Activated CD4-positive, alpha-beta T cell treated with anti-CD3 and anti-CD28 coated beads, Interleukin-2, Interleukin-4, amounts not matched to agents 100 ng/mL and 50 ng/mL, durations not matched to agents 16 hours and 8 hours (primary cell): ENCODE data around the gene PSAP.

Experiments
- DNase-seq: peaks from one replicate; pipeline ENCODE4 v3.0.0-alpha.2; 2020; ENCODE audit warnings: low spot score

PSAP gene

DNA sequence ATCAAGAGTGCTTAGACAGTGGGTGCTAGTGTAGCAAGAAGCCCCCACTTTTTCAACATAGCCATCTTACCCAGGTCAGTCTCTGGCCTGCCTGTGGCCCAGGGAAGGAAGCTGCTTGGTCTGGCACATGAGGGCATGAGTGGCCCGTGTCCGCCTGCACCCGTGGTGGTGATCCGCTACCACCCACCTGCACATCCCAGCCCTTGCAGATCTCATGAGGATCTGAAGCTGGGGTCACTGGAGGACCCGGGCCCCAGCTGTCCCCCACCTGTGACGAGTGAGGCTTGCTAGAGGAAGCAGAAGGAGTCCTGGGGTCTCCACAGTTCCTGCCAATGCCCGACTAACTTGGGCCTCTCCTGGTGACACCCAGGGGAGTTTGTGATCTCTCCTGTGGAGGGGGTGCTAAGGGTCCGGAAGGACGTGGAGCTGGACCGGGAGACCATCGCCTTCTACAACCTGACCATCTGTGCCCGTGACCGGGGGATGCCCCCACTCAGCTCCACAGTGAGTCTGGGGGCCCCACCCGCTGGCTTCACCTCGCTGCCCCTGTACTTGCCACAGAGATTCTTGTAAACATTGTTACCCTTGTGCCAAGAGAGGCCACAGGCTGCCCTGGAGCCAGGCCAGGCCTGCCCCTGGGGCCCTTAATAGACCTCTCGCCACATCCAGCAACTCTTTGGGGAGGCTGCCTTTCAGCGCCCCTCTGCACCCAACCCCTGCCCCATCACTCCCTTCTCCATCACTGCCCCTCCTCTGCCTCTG lies 67.0 kb downstream of the PSAP start:
- DNase-seq = no peak

DNA sequence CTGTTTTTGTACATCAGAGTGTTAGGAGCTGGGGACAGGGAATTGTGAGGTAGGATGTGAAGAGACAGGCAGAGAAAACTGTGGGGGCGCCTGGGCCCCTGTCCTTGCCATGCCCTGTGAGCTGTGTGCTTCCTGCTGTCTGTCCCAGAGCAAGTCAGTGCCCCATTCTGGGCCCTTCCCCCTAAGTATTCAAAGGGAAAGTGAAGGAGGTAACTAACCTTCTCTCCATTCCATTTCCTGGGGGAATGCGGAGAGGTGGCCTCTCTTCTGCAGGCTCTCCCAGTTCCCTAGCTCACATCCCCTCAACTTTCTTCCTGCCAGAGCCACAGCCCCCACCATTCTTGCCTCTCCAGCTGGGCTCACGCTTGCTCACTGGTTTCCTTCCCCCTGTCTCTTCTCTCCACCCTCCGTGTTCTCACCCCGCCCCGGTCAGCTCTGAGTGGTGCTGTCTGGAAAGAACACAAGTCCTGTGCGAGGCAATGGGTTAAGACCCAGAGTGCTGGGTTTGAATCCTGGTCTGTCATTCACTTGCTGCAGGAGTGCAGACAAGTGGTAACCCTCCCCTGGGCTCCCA lies 68.0 kb downstream of the PSAP start:
- no peak for DNase-seq

DNA sequence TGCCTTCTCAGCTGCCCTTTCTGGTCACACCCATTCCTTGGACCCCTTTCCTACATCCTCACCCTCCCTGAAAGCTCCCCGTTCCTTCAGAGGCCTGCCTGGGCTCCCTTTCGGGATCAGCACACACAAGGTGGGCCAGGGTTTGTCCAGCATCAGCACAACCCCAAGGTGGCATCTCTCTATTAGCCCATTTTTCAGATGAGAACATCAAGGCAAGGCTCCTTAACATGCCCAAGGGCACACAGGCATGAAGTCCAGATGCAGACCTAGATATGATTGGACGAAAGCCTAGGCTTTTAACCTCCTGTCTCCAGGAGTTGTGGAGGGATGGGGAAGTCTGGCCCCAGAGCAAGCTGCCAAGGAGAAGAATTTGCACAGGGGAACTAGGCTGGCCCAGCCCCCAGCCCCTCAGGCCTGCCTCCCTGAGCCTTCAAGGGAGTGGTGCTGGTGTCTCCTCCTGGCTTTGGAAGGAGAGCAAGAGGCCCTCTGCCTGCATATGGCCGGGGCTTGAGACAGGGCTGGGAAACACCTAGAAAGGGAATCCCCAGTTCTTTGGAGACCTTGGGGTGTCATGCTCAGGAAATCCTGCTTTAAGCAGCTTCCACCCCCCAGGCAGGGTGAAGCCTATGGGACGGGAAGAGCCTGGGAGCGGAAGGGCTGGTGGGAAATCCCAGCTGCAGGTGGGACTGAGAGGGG lies 68.7 kb downstream of the PSAP start:
- DNase-seq = no peak

DNA sequence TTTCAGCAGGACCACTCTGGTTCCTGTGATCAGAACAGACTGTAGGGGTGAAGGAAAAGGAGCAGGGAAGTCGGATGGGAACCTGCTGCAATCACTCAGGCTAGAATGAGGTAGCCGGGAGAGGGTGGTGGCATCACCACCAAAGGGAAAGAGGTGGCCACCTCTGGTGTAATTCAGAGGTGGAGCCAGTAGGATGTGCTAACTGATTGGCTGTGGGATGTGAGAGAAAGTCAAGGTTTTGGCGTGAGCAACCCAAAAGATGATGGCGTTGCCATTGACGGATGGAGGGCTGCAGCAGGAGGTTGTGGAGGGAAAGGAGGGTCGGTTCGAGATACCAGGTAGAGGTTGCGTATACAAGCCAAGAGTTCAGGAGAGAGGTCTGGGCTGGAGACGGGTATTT lies 70.3 kb downstream of the PSAP start:
- DNase-seq = no peak

DNA sequence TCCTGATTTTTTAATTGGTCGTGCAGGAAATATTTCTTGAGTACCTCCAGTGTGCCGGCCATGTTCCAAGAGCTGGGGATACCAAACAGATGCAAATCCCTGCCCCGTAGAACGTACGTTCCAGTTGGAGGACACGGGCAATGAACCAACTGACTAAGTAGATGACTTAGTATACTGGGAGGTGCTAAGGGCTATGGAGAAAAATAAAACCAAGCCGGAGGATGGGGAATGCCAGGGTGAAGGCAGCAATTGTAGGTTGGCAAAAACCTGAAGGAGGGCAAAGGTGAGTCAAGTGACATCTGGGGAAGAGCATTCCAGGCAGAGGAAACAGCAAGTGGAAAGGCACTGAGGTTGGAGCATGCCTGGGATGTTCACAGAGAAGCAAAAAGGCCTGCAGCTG lies 70.9 kb downstream of the PSAP start:
- no peak for DNase-seq

DNA sequence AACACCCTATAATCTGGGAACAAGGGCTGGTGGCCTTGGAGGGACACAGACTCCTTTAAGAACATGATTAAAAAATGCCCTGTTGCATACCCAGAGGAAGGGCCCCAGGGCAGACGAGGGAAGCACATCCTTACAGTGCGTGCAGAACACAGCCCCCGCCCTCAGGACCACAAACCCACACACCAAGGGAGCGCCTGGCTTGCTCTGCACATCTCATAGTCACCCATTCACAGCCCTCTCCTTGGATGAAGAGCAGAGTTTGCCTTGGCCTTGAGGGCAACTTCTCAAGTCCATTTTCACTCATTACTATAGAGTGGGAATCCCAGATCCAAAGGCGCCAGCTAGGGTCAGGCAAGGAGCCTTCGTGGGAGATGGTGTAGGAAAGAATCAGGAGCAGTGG lies 71.4 kb downstream of the PSAP start:
- no peak for DNase-seq

DNA sequence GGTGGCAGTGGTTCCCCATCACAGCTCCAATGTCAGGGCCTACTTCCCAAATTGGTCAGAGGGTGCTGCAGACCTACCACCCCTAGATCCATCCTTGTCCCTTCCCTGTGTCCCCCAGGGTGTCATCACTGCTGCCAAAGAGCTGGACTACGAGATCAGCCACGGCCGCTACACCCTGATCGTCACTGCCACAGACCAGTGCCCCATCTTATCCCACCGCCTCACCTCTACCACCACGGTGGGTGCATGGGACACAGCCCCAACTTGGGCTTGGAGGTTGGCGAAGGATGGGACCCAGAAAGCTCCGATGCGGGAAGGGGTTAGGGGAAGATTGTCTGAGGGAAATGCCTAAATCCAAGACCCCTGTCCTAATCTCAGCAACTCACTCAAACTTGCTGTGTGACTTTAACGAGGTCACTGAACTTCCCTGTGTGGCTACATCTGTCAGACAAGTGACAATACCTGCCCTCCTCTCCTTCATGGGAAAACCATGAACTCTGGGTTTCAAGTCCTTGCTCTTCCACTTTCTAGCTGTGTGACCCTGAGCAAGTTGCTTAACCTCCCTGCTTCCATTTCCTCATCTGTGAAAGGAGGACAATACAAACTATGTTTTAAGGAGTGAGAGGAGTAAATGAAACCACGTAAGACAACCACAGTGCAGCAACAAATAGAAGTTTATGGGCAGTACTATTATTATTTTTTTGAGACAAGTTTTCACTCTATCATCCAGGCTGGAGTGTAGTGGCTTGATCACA lies 72.8 kb downstream of the PSAP start:
- DNase-seq = no peak

DNA sequence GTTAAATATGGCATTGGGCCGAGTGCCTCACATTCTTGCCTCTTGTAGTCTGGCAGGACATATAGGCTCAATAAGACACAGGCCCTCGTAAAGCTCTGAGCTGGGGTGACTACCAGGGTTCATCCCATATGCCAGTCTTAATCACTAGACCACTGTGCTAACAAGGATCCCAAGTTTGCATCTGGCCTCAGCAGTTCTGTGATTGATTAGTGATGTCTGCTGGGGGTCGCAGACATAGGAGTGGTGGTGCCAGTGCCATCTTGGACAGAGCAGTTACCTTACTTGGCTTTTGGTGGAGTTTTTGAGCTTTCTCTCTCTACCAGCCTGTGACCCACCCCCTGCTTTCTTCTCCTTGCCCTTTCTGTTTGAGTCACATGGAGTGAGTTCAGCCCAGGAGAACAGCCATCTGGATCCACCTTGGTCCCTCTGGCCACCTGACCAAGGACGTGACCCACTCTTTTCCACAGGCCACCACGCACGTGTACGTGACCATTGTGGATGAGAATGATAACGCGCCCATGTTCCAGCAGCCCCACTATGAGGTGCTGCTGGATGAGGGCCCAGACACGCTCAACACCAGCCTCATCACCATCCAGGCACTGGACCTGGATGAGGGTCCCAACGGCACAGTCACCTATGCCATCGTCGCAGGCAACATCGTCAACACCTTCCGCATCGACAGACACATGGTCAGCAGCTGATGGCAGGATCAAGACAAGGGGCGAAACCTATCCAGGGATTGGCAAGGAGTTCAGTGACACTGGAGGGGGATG lies 73.7 kb downstream of the PSAP start:
- DNase-seq = no peak

DNA sequence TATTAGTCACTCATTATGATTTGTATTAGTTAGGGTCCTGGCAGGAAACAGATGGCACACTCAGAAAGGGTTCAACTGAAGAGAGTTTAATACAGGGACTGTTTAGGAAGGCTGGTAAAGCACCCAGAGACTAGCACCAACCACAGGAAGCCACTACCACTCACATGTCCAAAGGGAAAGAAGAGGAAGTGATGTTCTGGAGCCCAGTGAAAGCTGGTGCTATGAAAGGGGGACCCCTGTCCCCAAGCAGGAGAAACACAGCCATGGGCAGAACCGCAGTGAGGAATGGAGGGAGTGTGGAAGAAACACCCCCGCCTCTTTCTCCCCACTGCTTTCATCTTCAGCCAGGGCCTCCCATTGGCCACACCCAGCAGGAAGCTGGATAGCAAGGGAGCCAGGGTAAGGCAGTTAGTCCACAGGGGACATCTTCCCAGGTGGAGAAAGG lies 74.5 kb downstream of the PSAP start:
- DNase-seq = no peak

DNA sequence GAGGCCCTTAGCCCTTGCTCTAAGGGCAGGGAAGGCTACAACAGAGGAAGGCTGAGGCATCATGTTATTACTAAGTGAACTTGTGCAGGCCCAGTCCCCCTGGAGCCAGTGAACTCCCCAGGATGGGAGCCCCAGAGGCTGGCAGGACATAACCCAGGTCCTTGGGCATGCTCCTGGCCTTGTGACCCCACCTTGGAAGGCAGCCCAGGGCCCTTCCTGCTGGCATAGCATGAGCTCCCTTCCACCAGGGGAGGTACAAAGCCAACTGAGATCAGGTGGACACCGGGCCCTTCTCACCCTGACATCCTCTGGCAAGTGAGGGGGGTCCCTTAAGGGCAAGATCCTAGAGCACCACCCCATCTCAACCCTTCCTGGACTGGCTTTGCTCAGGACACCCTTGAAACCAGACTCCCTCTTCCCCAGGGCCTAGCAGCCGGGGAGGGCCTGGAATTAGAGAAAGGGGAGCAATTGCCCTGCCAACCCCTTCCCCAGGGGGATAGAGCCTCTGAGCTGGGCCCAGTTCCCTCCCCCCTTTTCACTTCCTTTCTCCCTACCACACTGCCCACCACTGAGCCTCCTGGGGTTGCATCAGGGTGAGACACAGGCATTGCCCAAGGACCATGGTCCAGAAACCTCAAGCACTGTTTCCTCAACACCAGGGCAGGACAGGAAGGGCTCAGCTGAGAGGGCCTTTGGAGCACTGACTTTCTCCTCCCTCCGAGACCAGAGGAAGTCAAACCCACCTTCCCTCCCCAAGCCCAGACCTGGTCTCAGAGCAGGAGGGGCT lies 75.9 kb downstream of the PSAP start:
- no peak for DNase-seq

DNA sequence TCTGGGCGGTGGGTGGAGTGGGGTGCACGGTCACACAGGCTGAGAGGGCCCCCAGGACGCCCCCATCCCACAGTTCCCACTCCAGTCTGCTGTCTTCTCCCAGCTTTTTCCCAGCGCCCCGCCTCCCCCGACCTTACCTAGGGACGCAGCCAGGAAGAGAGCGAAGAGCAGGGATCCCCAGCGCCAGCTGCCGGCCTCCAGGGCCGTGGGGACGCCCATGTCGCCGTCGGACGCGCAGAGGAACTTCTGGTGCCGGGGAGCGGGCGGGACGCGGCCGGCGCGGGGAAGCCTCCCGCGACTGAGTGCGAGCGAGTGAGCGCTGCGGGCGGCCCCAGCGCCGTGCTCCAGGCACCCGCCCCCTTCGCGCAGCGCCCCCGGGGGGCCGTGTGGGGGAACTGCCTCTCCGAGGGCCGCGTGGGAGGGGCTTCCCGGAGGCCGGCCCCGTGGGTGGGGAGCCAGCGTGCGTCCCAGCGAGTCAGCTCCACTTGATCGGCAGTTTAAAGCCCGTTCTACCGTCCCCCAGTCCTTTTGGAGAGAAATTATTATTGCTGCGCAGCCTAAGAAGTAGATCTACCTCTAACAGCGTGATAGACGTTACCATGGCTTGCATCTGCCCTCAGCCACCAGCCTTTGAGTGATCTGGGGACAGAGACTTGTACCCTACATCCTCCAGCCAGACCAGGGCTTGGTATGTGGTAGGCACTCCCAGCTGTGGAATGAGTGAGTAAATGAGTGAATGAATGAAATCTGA lies 77.7 kb downstream of the PSAP start, which contains the start of gene VSIR:
Gene VSIR, minus strand, starts transcription at position 300 of the 751 bp plus-strand sequence. Its CDS starts 81 bp downstream, at position 219.
- DNase-seq = peak; percentile 86

DNA sequence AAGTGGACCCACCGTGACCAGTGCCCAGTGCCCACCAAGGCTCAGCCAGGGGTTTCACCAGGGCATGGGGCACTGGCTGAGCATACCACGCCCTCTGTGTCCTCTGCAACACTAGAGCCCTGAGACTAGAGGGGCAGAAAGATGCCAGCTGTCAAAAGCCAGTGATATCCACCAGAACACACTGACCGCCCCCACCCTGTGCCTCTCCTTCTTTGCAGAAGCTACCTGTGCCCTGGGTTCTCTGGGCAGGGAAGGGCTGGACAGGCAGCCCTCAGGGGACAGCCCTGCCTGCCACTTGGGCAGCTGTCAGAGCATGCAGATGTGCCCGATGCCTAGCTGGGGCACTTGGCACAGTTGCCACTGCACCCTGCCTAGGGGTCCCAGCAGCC lies 78.2 kb downstream of the PSAP start:
- no peak for DNase-seq

DNA sequence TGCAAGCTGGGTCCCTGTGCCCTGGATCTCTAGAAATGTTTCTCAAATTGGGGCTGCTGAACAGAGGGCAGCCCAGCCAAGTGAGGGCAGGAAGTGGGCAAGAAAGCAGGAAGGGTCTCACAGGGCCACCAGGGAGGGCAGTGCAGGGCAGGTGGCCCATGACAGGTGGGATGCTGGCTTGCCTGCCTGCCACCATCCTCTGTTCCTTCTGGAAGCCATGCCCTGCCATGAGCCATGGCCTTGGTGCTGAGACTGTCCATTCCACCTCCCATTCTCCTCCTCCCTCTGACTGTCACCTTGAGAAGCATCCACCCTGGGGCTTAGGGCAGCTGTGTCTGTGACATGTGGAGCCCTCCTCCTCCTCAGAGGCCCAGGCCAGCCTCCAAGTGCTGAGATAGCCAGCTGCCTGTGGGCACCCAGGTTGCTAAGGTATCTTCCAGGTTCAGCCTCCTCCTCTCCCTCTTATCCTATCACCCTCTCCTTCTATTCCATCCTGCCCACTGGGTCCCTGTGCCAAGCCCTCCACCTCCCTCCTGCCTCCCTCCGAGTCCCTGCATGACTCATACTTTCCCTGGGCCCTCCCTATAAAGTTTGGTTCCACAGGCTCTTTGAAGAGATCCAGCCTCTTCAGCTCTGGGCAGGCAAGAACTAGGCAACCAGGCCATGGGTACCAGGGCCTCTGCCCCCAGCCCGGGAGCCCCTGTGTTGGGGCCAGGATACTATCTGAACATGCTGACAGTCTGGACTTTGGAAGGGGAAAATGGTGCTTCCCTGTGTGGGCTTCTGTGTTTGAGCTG lies 79.0 kb downstream of the PSAP start:
- DNase-seq = no peak

DNA sequence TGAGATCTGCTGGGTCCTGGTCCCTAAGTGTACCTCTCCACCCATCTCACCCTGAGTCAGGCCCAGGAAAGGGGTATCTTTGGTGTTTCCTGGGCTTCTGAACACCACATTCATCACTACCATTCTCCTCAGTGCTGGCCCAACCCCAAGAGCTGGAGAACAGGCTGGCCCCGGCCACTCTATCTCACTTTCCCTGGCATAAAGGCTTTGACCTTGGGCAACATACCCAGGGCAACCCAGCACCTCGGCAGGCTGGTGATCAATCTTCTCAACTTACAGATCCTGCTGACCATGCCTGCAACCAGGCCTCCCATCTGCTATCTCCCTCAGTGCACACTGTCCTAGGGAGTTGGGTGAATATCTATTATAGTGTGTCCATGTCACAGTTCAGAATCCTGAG lies 79.8 kb downstream of the PSAP start:
- no peak for DNase-seq

DNA sequence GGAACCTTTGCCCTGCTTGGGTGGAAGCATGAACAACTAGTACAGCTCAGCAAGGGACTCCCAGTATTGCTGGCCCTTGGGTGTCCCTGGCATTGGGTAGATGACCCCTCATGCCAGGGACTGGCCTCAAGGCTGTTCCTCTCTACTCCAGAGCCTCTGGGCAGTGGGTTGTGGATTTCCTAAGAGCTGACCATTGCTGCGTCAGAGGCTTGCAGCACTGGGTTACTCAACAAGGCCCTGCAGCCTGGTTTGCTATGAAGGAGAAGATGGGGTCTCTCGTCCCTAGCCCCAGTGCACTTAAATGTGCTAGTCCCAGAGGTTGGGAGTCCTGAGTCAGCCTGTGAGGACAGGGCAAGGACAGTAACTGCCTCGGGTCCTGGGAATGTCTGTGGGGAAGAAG lies 80.3 kb downstream of the PSAP start:
- no peak for DNase-seq

DNA sequence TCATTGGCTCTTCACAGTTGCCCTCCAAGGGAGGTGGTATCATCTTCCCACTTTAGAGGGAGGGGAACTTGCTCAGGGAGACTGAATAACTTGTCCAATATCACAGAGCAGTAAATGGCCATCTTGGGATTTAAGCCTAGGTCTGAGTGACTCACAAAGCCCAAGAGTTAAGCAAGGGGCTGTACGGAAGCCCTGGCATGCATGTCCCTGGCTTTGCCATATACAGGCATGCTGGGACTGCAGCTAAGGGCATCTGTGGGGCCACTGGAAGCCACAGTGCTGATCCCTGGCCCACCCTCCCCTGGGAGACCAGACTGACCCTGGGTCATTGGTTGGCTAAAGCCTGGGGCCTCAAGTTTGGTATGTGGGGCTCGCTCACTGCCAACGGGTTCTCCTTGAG lies 80.8 kb downstream of the PSAP start:
- DNase-seq = no peak

DNA sequence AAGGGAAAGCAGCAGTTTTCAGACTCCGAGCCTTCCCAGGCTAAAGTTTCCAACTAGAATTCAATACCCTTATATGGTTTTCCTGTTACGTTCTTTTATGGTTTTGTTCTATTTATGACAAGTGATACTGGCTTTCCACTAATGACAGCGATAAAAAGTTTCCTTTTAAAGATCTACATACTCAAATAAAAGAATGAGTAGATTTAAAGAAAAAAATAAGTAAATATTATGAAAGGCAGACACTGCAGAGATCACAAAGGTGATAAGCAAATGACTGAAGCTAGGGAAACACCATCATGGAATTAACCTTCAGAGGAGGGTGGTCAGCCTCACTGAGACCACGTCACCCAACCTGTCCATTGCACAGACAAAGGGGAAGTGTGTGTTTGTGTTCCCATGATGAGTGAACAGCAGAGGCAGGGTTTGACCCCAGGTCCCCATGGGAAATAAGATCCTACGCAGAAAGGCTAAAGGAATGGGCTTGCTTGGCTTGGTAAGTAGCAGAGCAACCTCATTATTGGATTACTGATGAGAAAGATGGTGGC lies 81.7 kb downstream of the PSAP start:
- DNase-seq = no peak

DNA sequence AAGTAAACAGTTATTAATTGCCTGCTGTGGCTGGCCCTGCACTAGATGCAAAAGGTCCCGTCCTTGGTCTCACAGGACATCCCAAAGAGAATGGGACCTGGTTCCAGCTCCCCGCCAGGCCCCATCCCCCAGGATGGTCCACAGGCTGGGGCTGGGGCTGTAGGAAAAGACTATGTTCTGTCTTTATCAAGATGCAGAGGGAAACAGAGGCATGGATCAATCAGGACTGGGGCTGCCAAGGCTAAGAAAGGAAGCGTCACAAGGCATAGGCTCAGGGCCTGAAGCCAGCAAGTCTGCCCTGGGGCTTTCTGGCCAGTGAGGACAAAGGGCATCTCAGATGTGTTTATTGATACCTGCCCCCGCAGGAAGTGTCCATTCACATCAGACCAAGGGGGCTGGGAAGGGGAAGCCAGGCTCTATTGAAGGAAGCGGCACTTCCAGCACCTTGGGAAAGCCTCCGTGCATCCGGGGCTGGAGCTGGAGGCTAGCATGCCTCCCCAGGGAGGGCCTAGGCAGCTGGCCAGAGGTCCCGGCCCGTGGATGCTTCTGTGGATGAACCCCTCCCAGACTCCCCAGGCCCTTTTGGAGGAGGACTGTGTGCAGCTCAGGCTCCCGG lies 83.5 kb downstream of the PSAP start:
- DNase-seq = no peak
